CD4-positive, alpha-beta memory T cell (primary cell): ENCODE data around the gene CAPG. TPM values are rescaled to one million over a fixed set of nuclear protein-coding genes. Genes with fewer than 3 reads are reported as not detected.
A peak's percentile ranks its signal among the peaks of the same experiment; 100 is the strongest.

Experiments
- CTCF ChIA-PET: fragments of 350-600 bp; sonication (Branson Sonifier 250); formaldehyde crosslinking; loops from one replicate; lab custom pipeline; 2021; ENCODE audit warnings: inconsistent platforms; ENCODE audit not compliant: partially characterized antibody; lab: Charles Lee
- POLR2A ChIA-PET: fragments of 350-600 bp; sonication (Branson Sonifier 250); formaldehyde crosslinking; loops from one replicate; lab custom pipeline; 2021; ENCODE audit not compliant: partially characterized antibody; lab: Charles Lee
- DNase-seq, 5 donors: peaks; one replicate each; pipeline versions ENCODE4 v3.0.0 to v3.0.0-alpha.2; 2020 to 2022; ENCODE audit warnings: mixed read lengths in 1 of 5
- H3K27ac ChIP-seq: one replicate; pipeline ENCODE4 v1.7.0; 2013; ENCODE audit warnings: low read depth, low read length
- H3K27me3 ChIP-seq: 2 replicates; pipeline ENCODE4 v1.7.0; 2013; ENCODE audit warnings: mild to moderate bottlenecking, low read length, moderate library complexity; ENCODE audit not compliant: insufficient read depth
- H3K36me3 ChIP-seq: 2 replicates; pipeline ENCODE4 v1.7.0; 2013; ENCODE audit warnings: mild to moderate bottlenecking, low read length, moderate library complexity; ENCODE audit not compliant: insufficient read depth
- H3K4me1 ChIP-seq: 2 replicates; pipeline ENCODE4 v1.7.0; 2013; ENCODE audit warnings: mild to moderate bottlenecking, low read length, moderate library complexity; ENCODE audit not compliant: insufficient read depth
- H3K4me3 ChIP-seq, 2 donors: one replicate each; pipeline ENCODE4 v1.7.0; 2013; ENCODE audit warnings: low read length in 2 of 2, mild to moderate bottlenecking in 1 of 2
- H3K9me3 ChIP-seq, 2 donors: one replicate each; pipeline ENCODE4 v1.7.0; 2013; ENCODE audit warnings: low read length in 2 of 2, control low read depth in 1 of 2; ENCODE audit not compliant: control insufficient read depth in 1 of 2
- H3K27ac Mint-ChIP-seq, 7 donors: one replicate each; pipeline ENCODE4 v1.8.0; 2020 to 2021; ENCODE audit warnings: mixed read lengths in 7 of 7, mild to moderate bottlenecking in 6 of 7, inconsistent platforms in 3 of 7, moderate library complexity in 3 of 7
- H3K27me3 Mint-ChIP-seq, 2 donors: one replicate each; pipeline ENCODE4 v1.8.0; 2020 to 2021; ENCODE audit warnings: mixed read lengths in 2 of 2
- H3K36me3 Mint-ChIP-seq, 2 donors: one replicate each; pipeline ENCODE4 v1.8.0; 2020 to 2021; ENCODE audit warnings: mixed read lengths in 2 of 2, inconsistent platforms in 1 of 2, mild to moderate bottlenecking in 1 of 2
- H3K4me1 Mint-ChIP-seq, 4 donors: one replicate each; pipeline ENCODE4 v1.8.0; 2020 to 2021; ENCODE audit warnings: mixed read lengths in 4 of 4, mild to moderate bottlenecking in 1 of 4
- H3K4me3 Mint-ChIP-seq, 8 donors: one replicate each; pipeline ENCODE4 v1.8.0; 2020 to 2021; ENCODE audit warnings: mixed read lengths in 8 of 8, mild to moderate bottlenecking in 7 of 8, moderate library complexity in 6 of 8, inconsistent platforms in 3 of 8
- H3K9me3 Mint-ChIP-seq, 8 donors: one replicate each; pipeline ENCODE4 v1.8.0; 2020 to 2021; ENCODE audit warnings: mixed read lengths in 8 of 8, mild to moderate bottlenecking in 5 of 8, inconsistent platforms in 3 of 8, moderate library complexity in 1 of 8
- intact Hi-C: fragments of 100-400 bp; cut with micrococcal nuclease; formaldehyde crosslinking; loops from one replicate; pipeline ENCODE4 v1.15.1; 2023
- polyA plus RNA-seq, 2 donors: library from polyadenylated mRNA; unstranded; fragments of 300-500 nt; fragmentation: Illumina TruSeq; gene quantifications; one replicate each; pipeline ENCODE4 v1.2.3, GENCODE V29; 2021
- total RNA-seq, 2 experiments: library from RNA; stranded (reverse); gene quantifications; one replicate each; pipeline ENCODE4 v1.2.3, GENCODE V29; 2021

Gene CAPG
- total and polyA plus RNA-seq, 4 experiments from 2014 or later, result 25.6 to 136 (median 75.6) TPM

GRCh38 chr2:85347599-85347998 is 62.6 kb downstream of the CAPG start:
- no peak overlapping the region for H3K4me3 ChIP-seq
- no peak overlapping the region for H3K27ac ChIP-seq
- Mint-ChIP-seq H3K4me1 (peaks cover 2 to 14% (median 10%) of the 10 kb centered on the region in 4 donors), H3K4me3 (no peak overlapping the region), H3K9me3 (no peaks in the 10 kb centered on the region), H3K27ac (peak overlapping the region in 2 of 7 donors; percentile 46 to 69), H3K27me3 (no peaks in the 10 kb centered on the region), H3K36me3 (peaks cover 60 to 69% of the 10 kb centered on the region in 2 donors)
- ChIA-PET POLR2A (interaction anchor here (2.3 kb wide), 1 partner anchor 20 kb away, joined by 10 read pairs; the partner anchor contains the start of gene TGOLN2), CTCF (interaction anchor here (1.5 kb wide), 1 partner anchor 20 kb away, joined by 3 read pairs; the partner anchor contains the start of gene TGOLN2)
- peaks cover 3% of the 10 kb centered on the region for H3K4me1 ChIP-seq
- peaks cover 33% of the 10 kb centered on the region for H3K36me3 ChIP-seq
- no peak for DNase-seq
- intact Hi-C loops, result no loop called here
- H3K9me3 ChIP-seq, result no peaks in the 10 kb centered on the region
- no peaks in the 10 kb centered on the region for H3K27me3 ChIP-seq

Other genes with a start within 250 kb of the CAPG start
- gene TGOLN2, start 82.4 kb downstream of the CAPG start, total RNA-seq, result 100 to 1,000 TPM; 188 to 195 TPM
- 10 to 100 TPM; 29.8 to 54.7 TPM for gene TGOLN2, start 82.4 kb downstream of the CAPG start, polyA plus RNA-seq
- 10 to 100 TPM; 33.0 to 33.4 TPM for gene RETSAT, start 55.8 kb downstream of the CAPG start, total RNA-seq
- gene RETSAT, start 55.8 kb downstream of the CAPG start, polyA plus RNA-seq, result 10 to 100 TPM; 20.8 to 24.3 TPM
- 10 to 100 TPM; 29.8 to 33.2 TPM for gene ELMOD3, start 55.6 kb downstream of the CAPG start, total RNA-seq
- 10 to 100 TPM; 10.1 to 11.2 TPM for gene ELMOD3, start 55.6 kb downstream of the CAPG start, polyA plus RNA-seq
- gene SH2D6, start 8.3 kb upstream of the CAPG start, total RNA-seq, result 1 to 10 TPM; 1.5 to 1.6 TPM
- not detected for gene SH2D6, start 8.3 kb upstream of the CAPG start, polyA plus RNA-seq
- gene MAT2A, start 128.8 kb upstream of the CAPG start, total RNA-seq, result 100 to 1,000 TPM; 177 to 182 TPM
- 100 to 1,000 TPM in 1 of 2 donors, 10 to 100 TPM in 1; 75.4 to 126 TPM for gene MAT2A, start 128.8 kb upstream of the CAPG start, polyA plus RNA-seq
- 10 to 100 TPM; 28.5 to 38.1 TPM for gene GGCX, start 151.1 kb upstream of the CAPG start, total RNA-seq
- gene GGCX, start 151.1 kb upstream of the CAPG start, polyA plus RNA-seq, result 10 to 100 TPM in 1 of 2 donors, 1 to 10 TPM in 1; 8.4 to 11.0 TPM
- gene VAMP8, start 167.2 kb upstream of the CAPG start, total RNA-seq, result 100 to 1,000 TPM in 1 of 2 experiments, 10 to 100 TPM in 1; 98.5 to 107 TPM
- 100 to 1,000 TPM; 401 to 612 TPM for gene VAMP8, start 167.2 kb upstream of the CAPG start, polyA plus RNA-seq
- 10 to 100 TPM; 25.5 to 25.6 TPM for gene VAMP5, start 174.1 kb upstream of the CAPG start, total RNA-seq
- 100 to 1,000 TPM; 109 to 136 TPM for gene VAMP5, start 174.1 kb upstream of the CAPG start, polyA plus RNA-seq
- gene RNF181, start 185.4 kb upstream of the CAPG start, total RNA-seq, result 10 to 100 TPM; 73.6 to 77.1 TPM
- 100 to 1,000 TPM; 176 to 215 TPM for gene RNF181, start 185.4 kb upstream of the CAPG start, polyA plus RNA-seq
- gene TMEM150A, start 192.3 kb upstream of the CAPG start, total RNA-seq, result 10 to 100 TPM; 13.3 to 14.3 TPM
- 10 to 100 TPM; 15.3 to 17.9 TPM for gene TMEM150A, start 192.3 kb upstream of the CAPG start, polyA plus RNA-seq
- gene C2orf68, start 201.7 kb upstream of the CAPG start, total RNA-seq, result 10 to 100 TPM; 87.3 to 89.9 TPM
- gene C2orf68, start 201.7 kb upstream of the CAPG start, polyA plus RNA-seq, result 10 to 100 TPM; 16.9 to 19.4 TPM
- 10 to 100 TPM; 57.2 to 61.7 TPM for gene USP39, start 205.8 kb upstream of the CAPG start, total RNA-seq
- 10 to 100 TPM; 72.5 to 90.2 TPM for gene USP39, start 205.8 kb upstream of the CAPG start, polyA plus RNA-seq